Neuronal stem cell (in vitro differentiated cells): ENCODE results near the gene MEF2B.

Source experiments
- DNase-seq: peaks from one replicate; pipeline ENCODE4 v3.0.0-alpha.2; 2013; ENCODE audit warnings: low spot score
- H2AFZ ChIP-seq: one replicate; pipeline ENCODE4 v1.6.1; 2013; ENCODE audit warnings: mild to moderate bottlenecking, low read length, inconsistent platforms
- H2AK5ac ChIP-seq: 2 replicates; pipeline ENCODE4 v1.6.1; 2013; ENCODE audit warnings: low read depth, mild to moderate bottlenecking, inconsistent platforms, low read length, moderate library complexity, mixed read lengths
- H2BK120ac ChIP-seq: 2 replicates; pipeline ENCODE4 v1.6.1; 2013; ENCODE audit warnings: low read depth, mild to moderate bottlenecking, inconsistent platforms, low read length, moderate library complexity, mixed read lengths
- H2BK12ac ChIP-seq: one replicate; pipeline ENCODE4 v1.6.1; 2013; ENCODE audit warnings: low read length, inconsistent platforms
- H2BK15ac ChIP-seq: 2 replicates; pipeline ENCODE4 v1.6.1; 2013; ENCODE audit warnings: mild to moderate bottlenecking, low read length, inconsistent platforms, mixed read lengths
- H2BK5ac ChIP-seq: one replicate; pipeline ENCODE4 v1.6.1; 2013; ENCODE audit warnings: inconsistent platforms, mild to moderate bottlenecking, low read length, moderate library complexity
- H3K14ac ChIP-seq: one replicate; pipeline ENCODE4 v1.6.1; 2013; ENCODE audit warnings: low read length, inconsistent platforms
- H3K18ac ChIP-seq: 2 replicates; pipeline ENCODE4 v1.6.1; 2013; ENCODE audit warnings: low read length, inconsistent platforms
- H3K23ac ChIP-seq: 2 replicates; pipeline ENCODE4 v1.6.1; 2013; ENCODE audit warnings: low read depth, mild to moderate bottlenecking, mixed read lengths, low read length, inconsistent platforms; ENCODE audit not compliant: poor library complexity
- H3K27ac ChIP-seq: replicated peaks from 3 replicates; pipeline ENCODE4 v1.5.1; 2013; ENCODE audit warnings: low read length, inconsistent platforms
- H3K27me3 ChIP-seq, 3 experiments: 2 replicates each; pipeline ENCODE4 v1.6.1; 2013; ENCODE audit warnings: low read length in 3 of 3, mild to moderate bottlenecking in 2 of 3, inconsistent platforms in 1 of 3, low read depth in 1 of 3, mixed read lengths in 1 of 3, moderate library complexity in 1 of 3; ENCODE audit not compliant: control insufficient read depth in 3 of 3, insufficient read depth in 3 of 3
- H3K36me3 ChIP-seq, 2 donors: replicated peaks in 1 of 2; 2 replicates each; pipeline ENCODE4 v1.6.1; 2013; ENCODE audit warnings: low read length in 2 of 2; ENCODE audit not compliant: control insufficient read depth in 2 of 2, insufficient read depth in 2 of 2
- H3K4ac ChIP-seq: 2 replicates; pipeline ENCODE4 v1.6.1; 2013; ENCODE audit warnings: inconsistent platforms, mild to moderate bottlenecking, low read length, moderate library complexity
- H3K4me1 ChIP-seq, 2 donors: 1 replicate in 1 of 2; 2 replicates in 1 of 2; pipeline ENCODE4 v1.6.1; 2013; ENCODE audit warnings: low read length in 2 of 2, low read depth in 1 of 2; ENCODE audit not compliant: control insufficient read depth in 2 of 2, insufficient read depth in 1 of 2
- H3K4me2 ChIP-seq: one replicate; pipeline ENCODE4 v1.6.1; 2013; ENCODE audit warnings: mild to moderate bottlenecking, low read length, inconsistent platforms; ENCODE audit not compliant: insufficient read depth, poor library complexity, severe bottlenecking
- H3K4me3 ChIP-seq, 2 donors: 2 replicates each; pipeline ENCODE4 v1.5.1; 2013; ENCODE audit warnings: low read length in 2 of 2, mild to moderate bottlenecking in 2 of 2, inconsistent platforms in 1 of 2, moderate library complexity in 1 of 2
- H3K79me1 ChIP-seq: one replicate; pipeline ENCODE4 v1.6.1; 2013; ENCODE audit warnings: low read depth, mild to moderate bottlenecking, inconsistent platforms, low read length, moderate library complexity
- H3K9ac ChIP-seq: one replicate; pipeline ENCODE4 v1.6.1; 2013; ENCODE audit warnings: mild to moderate bottlenecking, low read depth, low read length, inconsistent platforms; ENCODE audit not compliant: poor library complexity
- H3K9me3 ChIP-seq, 2 donors: replicated peaks in 1 of 2; 2 replicates each; pipeline versions ENCODE3 to v1.6.1; 2013; ENCODE audit warnings: low read length in 2 of 2, mild to moderate bottlenecking in 2 of 2, inconsistent platforms in 1 of 2, low read depth in 1 of 2, mixed read lengths in 1 of 2, moderate library complexity in 1 of 2; ENCODE audit not compliant: control insufficient read depth in 2 of 2, insufficient read depth in 1 of 2
- H4K8ac ChIP-seq: one replicate; pipeline ENCODE4 v1.6.1; 2013; ENCODE audit warnings: low read depth, mild to moderate bottlenecking, inconsistent platforms, low read length, moderate library complexity
- H4K91ac ChIP-seq: one replicate; pipeline ENCODE4 v1.6.1; 2013; ENCODE audit warnings: low read length, low read depth, mild to moderate bottlenecking, inconsistent platforms; ENCODE audit not compliant: poor library complexity
- WGBS, 2 donors: extraction: QIAGEN DNeasy Blood & Tissue Kit; methylation state at CpG; one replicate each; pipeline ENCODE4 v1.1.7; 2013; ENCODE audit warnings: missing lambda C conversion rate in 2 of 2, mixed read lengths in 1 of 2; ENCODE audit not compliant: insufficient read length in 2 of 2, insufficient replicate concordance in 1 of 2; ENCODE audit errors: extremely low coverage in 2 of 2; 5-methylcytosine and 5-hydroxymethylcytosine counted together

The MEF2B gene

GRCh38 chr19:19193926-19194325 is 23.9 kb upstream of the MEF2B start:
- no peak for DNase-seq
- Histone ChIP-seq H3K27me3 (no peaks in the 10 kb centered on the region), H3K23ac (no peak overlapping the region), H2BK12ac (no peak overlapping the region), H2BK5ac (no peak overlapping the region), H2BK120ac (no peak overlapping the region), H3K4me1 (peaks cover 3 to 7% of the 10 kb centered on the region in 2 donors), H4K8ac (no peak overlapping the region), H3K9ac (no peak overlapping the region), H4K91ac (no peak overlapping the region), H3K4ac (no peak overlapping the region), H3K14ac (no peak overlapping the region), H3K9me3 (no peaks in the 10 kb centered on the region), H2BK15ac (no peak overlapping the region), H3K18ac (no peak overlapping the region), H3K4me3 (peak overlapping the region in 1 of 2 donors; percentile 99), H3K4me2 (no peak overlapping the region), H3K36me3 (peaks cover 15 to 40% of the 10 kb centered on the region in 2 donors), H2AK5ac (peak overlapping the region; percentile 1), H2AFZ (no peak overlapping the region), H3K79me1 (peaks cover 11% of the 10 kb centered on the region), H3K27ac (no peak overlapping the region)
- no CpG with 5 or more reads among the region's 5 CpGs for WGBS, 2 donors

DNA sequence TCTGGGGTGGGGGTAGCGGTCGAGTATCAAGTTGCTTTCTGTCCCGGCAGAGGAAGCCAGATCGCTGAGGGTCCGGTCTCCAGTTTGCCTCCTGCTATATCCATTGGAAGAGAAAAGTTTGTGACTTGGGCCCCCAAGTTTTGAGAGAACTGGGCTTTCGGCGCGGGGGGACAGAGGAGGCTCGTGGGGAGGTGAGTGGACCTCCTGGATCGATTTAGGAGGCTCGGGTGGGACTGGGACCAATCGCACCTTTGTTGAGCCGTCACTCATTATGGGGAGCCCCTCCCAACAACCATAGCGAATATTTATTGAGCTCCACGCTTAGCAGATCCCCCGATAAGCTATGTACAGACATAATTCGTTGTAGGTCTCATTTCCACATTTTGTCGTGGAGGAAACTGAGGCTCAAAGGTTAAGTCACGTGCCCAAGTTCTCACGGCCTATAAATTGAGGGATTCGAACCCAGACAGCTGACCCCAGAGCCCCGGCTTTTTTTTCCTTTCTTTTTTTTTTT is 22.9 kb upstream of the MEF2B start:
- Histone ChIP-seq H2AK5ac (no peak overlapping the region), H2BK120ac (no peak overlapping the region), H3K27me3 (no peaks in the 10 kb centered on the region), H3K9ac (peak overlapping the region; percentile 26), H3K4me3 (peak overlapping the region; percentile 92 to 99), H3K36me3 (peaks cover 6 to 30% of the 10 kb centered on the region in 2 donors), H4K91ac (no peak overlapping the region), H3K4me1 (peaks cover 3 to 7% of the 10 kb centered on the region in 2 donors), H2BK15ac (no peak overlapping the region), H3K23ac (no peak overlapping the region), H3K4ac (no peak overlapping the region), H4K8ac (no peak overlapping the region), H3K79me1 (peaks cover 14% of the 10 kb centered on the region), H3K4me2 (peak overlapping the region; percentile 74), H2BK5ac (no peak overlapping the region), H2BK12ac (no peak overlapping the region), H3K14ac (no peak overlapping the region), H3K9me3 (no peaks in the 10 kb centered on the region), H3K18ac (peak overlapping the region; percentile 89), H3K27ac (peak overlapping the region; percentile 69), H2AFZ (peak overlapping the region; percentile 91)
- no peak for DNase-seq
- WGBS, 2 donors, result no CpG with 5 or more reads among the region's 22 CpGs

DNA sequence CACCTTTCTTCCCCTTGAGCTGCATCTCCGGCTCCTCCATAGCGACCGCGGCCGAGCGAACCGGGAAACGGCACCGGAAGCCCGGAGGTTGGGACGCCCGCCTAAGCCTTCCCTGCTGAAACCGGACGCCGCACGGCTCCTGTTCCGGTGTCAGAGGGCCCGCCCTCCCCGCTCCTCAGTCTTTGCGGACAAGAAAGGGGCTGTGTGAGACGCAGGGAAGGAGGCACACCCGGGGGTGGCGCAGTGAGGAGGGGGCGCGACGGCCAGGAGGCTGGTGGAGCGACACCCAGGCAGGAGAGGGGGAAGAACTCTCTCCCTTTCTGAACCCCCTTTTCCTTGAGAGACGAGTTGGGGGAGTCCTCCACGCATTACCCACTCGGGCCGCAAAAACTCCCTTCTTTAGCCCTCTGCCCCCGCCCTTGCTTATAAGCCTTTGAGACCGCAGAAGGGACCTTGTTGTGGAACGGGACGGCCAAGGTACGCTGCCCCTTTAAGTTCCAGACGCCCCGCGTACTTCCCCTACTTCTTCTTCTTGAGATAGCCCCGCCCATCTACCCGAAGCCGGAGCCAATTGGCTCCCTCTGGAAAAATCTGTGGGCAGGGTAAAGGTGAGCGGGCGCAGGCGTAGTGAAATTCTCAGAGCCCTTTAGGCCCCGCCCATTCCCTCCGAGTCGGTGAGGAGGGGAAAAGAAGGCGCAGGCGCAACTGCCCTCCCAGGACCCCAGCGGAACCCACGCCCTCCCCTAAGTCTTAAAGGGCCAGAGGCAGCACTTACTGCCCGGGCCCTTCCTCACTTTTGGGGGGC is 22.2 kb upstream of the MEF2B start, which contains the start of the genes BORCS8 and RFXANK:
Gene BORCS8, minus strand, starts transcription at position 75 of the 805 bp plus-strand sequence. Its CDS starts 35 bp downstream, at position 40.
Gene RFXANK, plus strand, starts transcription at position 181 of the 805 bp plus-strand sequence. CDS start 1,689 bp downstream, outside the sequence.
- peak within 1 kb of the TSS; percentile 99 for H3K9ac ChIP-seq
- H3K27me3 ChIP-seq, result no peaks in the 10 kb centered on the region
- H2AK5ac ChIP-seq, result peak within 1 kb of the TSS; percentile 81
- H4K91ac ChIP-seq, result no peak within 1 kb of the TSS
- peaks cover 14% of the 10 kb centered on the region for H3K79me1 ChIP-seq
- H2BK12ac ChIP-seq, result no peak within 1 kb of the TSS
- no CpG with 5 or more reads among the region's 53 CpGs for WGBS, 2 donors
- peak within 1 kb of the TSS; percentile 96 for H4K8ac ChIP-seq
- peaks cover 3 to 7% of the 10 kb centered on the region in 2 donors for H3K4me1 ChIP-seq
- H3K27ac ChIP-seq, result peak within 1 kb of the TSS; percentile 99
- peak within 1 kb of the TSS; percentile 98 for H3K14ac ChIP-seq
- H2BK120ac ChIP-seq, result no peak within 1 kb of the TSS
- peak within 1 kb of the TSS; percentile 100 for H2BK5ac ChIP-seq
- H3K4me3 ChIP-seq, result peak within 1 kb of the TSS; percentile 97 to 99
- peaks cover 5 to 25% of the 10 kb centered on the region in 2 donors for H3K36me3 ChIP-seq
- H2BK15ac ChIP-seq, result peak within 1 kb of the TSS; percentile 92
- peak; percentile 100 for DNase-seq
- H3K4me2 ChIP-seq, result peak within 1 kb of the TSS; percentile 98
- peak within 1 kb of the TSS; percentile 93 for H3K4ac ChIP-seq
- H3K23ac ChIP-seq, result peak within 1 kb of the TSS; percentile 98
- no peaks in the 10 kb centered on the region for H3K9me3 ChIP-seq
- H3K18ac ChIP-seq, result peak within 1 kb of the TSS; percentile 100
- H2AFZ ChIP-seq, result peak within 1 kb of the TSS; percentile 98

GRCh38 chr19:19191768-19192077 is 21.7 kb upstream of the MEF2B start:
- Histone ChIP-seq H3K4me3 (peak overlapping the region; percentile 97 to 99), H3K79me1 (peaks cover 12% of the 10 kb centered on the region), H3K36me3 (peaks cover 2 to 23% of the 10 kb centered on the region in 2 donors), H2BK5ac (peak overlapping the region; percentile 100), H3K4me1 (peaks cover 3 to 7% of the 10 kb centered on the region in 2 donors), H3K18ac (peak overlapping the region; percentile 95), H4K8ac (no peak overlapping the region), H3K4me2 (peak overlapping the region; percentile 98), H3K27ac (peak overlapping the region; percentile 72), H3K4ac (no peak overlapping the region), H2AFZ (peak overlapping the region; percentile 98), H2BK12ac (no peak overlapping the region), H4K91ac (no peak overlapping the region), H3K9me3 (no peaks in the 10 kb centered on the region), H2BK120ac (no peak overlapping the region), H2BK15ac (no peak overlapping the region), H2AK5ac (peak overlapping the region; percentile 81), H3K14ac (no peak overlapping the region), H3K27me3 (no peaks in the 10 kb centered on the region), H3K23ac (peak overlapping the region; percentile 98), H3K9ac (peak overlapping the region; percentile 95)
- no CpG with 5 or more reads among the region's 17 CpGs for WGBS, 2 donors
- DNase-seq, result no peak
